HG03097 (cell line): Measurements from ENCODE around the gene C2orf68.
"Not testable (repeated sequence)": the region's sequence is repeated elsewhere in the genome, so short reads cannot be mapped to it uniquely, and the experiment has no call there.

Experiments
- ATAC-seq: cut with Tn5 transposase; IDR thresholded peaks from one replicate; pipeline ENCODE4 v1.9.1; 2021; ENCODE audit not compliant: unreplicated experiment, low FRiP score

The C2orf68 gene

GRCh38 chr2:85584857-85585780, 26.7 kb downstream of the C2orf68 start:
- ATAC-seq, result no peak

DNA sequence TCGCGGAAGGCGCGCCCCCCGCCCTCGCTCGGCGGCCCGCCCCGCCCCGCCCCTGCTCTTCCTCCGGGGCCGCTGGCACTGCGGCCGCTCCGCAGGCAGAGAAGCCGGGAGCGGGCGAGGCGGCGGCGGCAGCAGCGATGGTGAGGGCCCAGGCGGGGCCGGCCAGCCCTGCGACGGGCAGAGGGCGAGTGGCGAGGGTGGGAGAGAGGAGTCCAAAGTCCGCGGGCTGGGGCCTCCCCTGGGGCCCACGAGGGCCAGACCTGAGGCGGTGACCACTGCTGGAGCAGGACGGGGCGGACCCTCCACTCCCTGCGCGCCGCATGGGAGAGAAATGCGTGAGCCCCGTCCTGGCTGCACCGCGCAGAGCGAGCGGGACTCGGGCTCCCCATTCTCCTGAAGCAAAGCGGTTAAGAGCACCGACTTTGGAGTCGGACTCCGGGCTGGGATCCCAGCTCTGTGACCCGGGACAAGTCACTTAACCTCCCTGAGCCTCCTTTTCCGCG, 27.5 kb downstream of the C2orf68 start, which contains the start of gene VAMP5:
VAMP5 (plus strand) TSS at position 78 of the 503 bp plus-strand sequence; CDS start at position 138, 60 bp downstream.
- no peak for ATAC-seq

DNA sequence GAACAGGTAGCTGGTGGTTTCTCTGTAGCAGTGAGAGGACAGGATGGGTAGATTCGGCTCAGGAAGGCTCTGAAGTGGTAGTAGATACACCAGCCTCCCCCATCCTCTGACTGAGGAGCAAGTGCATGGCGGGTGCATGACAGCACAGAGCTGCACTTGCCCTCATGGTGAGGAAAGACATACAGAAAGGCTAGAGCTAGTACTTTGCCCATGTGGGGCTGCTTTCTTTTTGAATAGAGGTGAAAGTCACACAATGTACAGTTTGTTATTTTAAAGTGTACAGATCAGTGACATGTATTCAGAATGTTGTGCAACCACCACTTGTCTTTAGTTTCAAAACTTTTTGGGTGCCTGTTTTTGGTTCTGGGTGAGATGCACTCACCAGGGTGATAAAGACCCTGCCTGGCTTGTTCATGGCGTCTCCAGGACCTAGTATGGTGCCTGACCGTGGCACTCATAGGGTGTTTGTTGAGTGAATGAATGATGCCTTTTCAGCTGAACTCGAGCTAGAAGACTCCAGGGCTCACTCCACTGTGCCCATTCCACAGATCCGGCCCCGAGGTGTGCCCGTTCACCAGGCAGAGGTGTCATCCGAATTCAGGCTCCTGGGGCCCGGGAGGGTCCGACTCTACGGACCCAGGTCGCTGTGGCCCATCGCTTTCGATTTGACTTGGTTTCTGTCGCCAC, 28.1 kb downstream of the C2orf68 start:
- ATAC-seq, result no peak

DNA sequence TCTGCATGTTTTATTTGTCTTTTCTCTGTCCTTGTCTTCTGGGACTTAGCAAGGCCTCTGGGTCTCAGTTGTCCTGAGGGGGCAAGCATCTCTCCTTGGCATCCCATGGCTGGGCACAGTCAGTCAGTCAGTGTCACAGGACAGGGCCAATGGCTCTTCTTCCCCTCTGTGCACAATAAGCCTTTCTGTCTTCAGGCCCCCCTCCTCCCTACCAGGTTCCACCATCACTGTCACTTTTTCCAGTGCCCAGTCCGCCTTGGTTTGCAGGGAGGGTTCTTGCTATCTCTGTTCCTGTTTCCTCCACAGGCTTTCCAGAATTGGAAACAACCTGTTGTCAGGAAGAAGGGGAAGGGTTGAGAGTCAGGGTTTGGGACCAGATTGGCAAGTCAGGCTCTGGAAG, 29.4 kb downstream of the C2orf68 start:
- ATAC-seq, result no peak

DNA sequence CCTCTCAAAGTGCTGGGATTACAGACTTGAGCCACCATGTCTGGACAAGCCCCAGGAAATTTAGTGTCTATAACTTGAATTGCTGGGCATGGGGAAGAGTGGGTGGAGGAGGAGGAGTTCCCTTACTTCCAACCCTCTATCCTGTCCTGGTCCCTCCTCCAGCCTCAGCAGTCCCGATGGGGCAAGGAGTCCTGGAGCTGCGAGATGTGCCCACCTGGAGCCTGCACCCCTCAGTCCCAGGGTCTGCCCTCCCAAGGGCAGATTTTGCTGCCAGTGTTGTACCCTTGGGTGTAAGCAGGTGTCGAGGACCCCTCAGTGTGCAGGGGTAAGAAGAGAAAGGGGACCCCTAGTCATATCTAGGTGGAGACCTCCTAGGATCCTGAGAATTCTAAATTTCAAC, 31.7 kb downstream of the C2orf68 start:
- no peak for ATAC-seq

- ATAC-seq, result no peak
Observed at GRCh38 chr2:85579266-85579935, 32.5 kb downstream of the C2orf68 start.

GRCh38 chr2:85578243-85579180, 33.4 kb downstream of the C2orf68 start:
- no peak for ATAC-seq

- ATAC-seq, result no peak
Observed at GRCh38 chr2:85577386-85578242, 34.3 kb downstream of the C2orf68 start, which contains the start of gene VAMP8. Gene VAMP8, plus strand, starts transcription at chr2:85577586. Its CDS starts 61 bp downstream, at chr2:85577647.

- no peak for ATAC-seq
Observed at GRCh38 chr2:85577063-85577385, 34.8 kb downstream of the C2orf68 start.

GRCh38 chr2:85575739-85576138, 36.1 kb downstream of the C2orf68 start:
- ATAC-seq, result no peak

GRCh38 chr2:85566265-85566664, 45.6 kb downstream of the C2orf68 start:
- no peak for ATAC-seq

- no peak for ATAC-seq
Observed at GRCh38 chr2:85564144-85564563, 47.7 kb downstream of the C2orf68 start.

DNA sequence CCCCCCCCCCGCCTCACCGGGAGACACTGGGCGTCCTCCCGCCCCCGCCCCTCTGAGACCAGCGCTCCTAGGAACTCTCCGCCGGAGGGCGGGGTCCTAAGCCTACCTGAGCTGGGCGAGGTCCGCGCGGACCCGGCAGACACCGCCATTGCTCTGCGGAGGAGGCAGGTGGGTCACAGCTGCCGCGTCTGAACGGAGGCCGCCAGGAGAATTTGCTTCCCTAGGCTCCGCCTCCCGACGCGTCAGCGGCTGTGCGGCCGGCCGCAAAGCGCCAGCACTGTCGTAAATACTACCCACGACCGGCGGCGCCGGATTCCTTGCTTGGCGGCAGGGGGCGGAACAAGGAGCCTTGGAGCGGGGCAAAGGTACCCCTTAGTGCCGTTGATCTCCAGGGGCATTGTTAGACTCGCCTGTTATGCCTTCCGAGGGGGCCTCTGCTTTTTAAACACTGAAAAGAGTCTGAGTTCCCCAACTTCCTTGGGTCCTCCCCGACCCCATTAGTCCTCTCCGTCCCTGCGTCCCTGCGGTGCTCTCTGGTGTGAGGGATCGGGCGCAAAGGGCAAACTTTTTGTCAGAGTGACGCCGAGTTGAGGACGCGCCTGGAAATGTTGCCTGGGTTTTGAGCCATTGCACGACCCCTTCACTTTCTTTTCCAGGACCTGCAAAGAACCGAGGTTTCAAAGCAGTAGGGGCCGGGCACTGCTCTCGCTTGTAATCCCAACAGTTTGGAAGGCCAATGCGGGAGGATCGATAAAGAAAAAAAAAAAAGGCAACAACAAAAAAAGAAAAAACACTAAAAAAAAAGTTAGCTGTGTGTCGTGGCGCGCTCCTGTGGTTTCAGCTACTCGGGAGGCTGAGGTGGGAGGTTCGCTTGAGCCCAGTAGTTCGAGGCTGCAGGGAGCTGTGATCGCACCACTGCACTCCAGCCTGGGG, 50.3 kb downstream of the C2orf68 start, which contains the start of gene GGCX:
GGCX (minus strand) TSS at position 214 of the 933 bp plus-strand sequence; CDS start at position 149, 65 bp downstream.
- peak; percentile 88 for ATAC-seq

DNA sequence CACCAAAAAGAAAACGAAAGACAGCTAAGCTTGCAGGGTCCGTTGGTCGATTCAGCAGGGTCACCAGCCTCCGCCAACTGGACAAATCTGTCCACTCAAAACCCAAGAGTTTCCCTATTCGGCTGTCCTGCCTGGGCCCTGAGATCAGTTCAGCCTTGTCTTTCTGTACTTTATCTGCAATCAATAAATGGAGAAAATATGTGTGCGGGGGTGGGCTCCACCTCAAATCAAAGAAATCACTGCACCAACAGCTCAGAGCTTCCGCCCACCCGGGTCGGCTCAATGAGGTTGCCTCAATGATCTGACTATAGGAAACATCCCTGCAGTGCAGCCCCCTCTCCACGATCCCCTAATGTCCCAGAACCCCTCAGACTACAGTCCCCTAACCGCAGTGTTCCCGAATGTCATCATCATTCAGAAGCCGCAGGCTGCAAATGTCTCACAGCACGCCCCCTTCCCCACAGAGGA, 51.0 kb downstream of the C2orf68 start:
- ATAC-seq, result no peak

- not testable (repeated sequence) for ATAC-seq
Observed at GRCh38 chr2:85560403-85560726, 51.5 kb downstream of the C2orf68 start.

DNA sequence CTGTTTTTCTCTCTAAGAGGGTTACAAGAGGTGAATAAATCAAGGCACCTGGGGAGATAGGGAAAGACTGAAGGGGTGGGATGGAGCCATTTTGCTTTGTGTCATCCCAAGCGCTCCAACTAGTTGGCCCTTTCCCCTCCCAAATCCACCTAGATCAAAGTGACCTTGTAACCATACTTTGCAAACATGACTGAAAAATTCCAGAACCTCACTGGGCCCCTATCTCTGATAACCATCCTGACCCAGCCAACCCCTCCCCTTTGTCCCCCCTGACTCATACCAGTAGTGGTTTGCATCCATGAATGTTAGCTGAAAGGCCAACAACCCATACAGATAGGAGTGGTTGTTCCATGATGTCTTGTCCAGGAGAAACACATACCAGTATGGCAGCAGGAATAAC, 53.7 kb downstream of the C2orf68 start:
- no peak for ATAC-seq

DNA sequence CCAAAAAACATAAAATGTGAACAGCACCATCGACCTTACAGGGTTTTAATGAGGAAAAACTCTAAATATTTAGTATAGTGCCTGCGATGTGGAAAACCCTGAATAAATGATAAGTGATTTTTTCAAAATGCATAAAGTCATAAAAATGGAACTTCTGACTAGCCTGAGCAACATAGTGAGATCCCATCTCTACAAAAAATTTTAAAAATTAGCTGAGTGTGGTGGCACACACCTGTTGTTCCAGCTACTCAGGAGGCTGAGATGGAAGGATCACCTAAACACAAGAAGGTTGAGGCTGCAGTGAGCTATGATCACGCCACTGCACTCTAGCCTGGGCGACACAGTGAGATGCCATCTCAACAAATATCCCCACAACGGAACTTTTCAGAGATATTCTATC, 54.7 kb downstream of the C2orf68 start:
- no peak for ATAC-seq
